GM15510 (cell line): ENCODE results near the gene CCDC141.

Experiments
- POLR2A ChIP-seq: IDR thresholded peaks from 3 replicates; pipeline ENCODE4 v1.6.1; 2011; ENCODE audit warnings: borderline replicate concordance; ENCODE audit not compliant: insufficient read length; ENCODE audit errors: extremely low read depth

Gene CCDC141

DNA sequence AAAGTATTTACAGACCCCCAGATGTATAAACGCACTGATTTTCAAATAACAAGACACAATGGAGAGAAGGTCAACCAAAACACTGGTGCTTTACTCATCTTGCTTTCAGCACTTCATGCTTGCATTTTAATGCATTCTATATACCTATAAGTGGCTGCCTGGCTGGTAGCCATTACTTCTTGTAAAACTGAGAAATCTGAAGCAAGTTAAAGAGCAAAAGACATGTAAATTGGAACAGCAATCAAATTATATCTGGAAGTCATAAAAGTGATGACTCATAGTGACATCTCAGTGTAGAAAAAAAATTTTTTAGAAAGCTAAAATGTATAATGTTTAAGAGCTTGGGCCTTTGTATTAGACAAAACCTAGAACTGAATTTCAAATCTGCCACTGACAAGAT is 106.2 kb downstream of the CCDC141 start:
- TF ChIP-seq POLR2A = no peak

- no peak for TF ChIP-seq POLR2A
Observed at GRCh38 chr2:178934571-178934970, 115.4 kb downstream of the CCDC141 start.

DNA sequence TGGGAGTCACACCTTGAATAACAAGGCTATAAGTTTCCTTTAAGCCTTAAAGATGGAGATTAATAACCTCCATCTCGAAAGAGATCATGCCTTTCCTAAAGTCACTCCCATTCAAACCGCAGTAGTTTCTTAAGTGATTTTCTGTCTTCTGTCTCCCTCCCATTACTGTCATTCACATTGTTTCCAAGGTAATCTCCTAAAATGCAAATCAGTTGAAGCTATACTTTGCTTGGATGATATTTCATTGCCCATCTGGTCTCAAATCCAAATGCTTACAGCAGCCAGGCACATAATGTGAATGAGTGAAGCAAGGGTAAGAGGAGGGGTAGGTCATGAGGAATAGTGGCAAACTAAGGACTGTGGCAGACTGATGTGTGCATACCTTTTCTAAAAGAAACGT is 116.4 kb downstream of the CCDC141 start:
- TF ChIP-seq POLR2A = no peak

DNA sequence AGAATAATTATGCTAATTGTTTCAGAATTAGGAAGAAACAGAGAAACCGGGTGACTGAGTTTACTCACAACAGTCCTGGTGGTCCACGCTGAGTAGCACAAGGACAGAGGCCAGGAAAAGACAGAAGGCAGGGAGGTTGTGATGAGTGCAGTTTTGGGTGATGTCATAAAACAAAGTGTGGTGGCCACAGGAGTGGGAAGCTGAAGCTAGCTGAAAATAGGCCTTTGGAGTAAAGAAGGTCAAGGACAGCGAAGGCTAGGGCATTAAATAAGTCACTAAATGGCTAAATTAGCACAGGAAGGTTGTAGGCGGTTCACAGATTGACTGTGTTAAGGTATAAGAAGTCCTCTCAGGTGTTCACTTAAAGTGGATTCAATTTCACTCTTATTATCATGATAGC is 121.9 kb downstream of the CCDC141 start:
- TF ChIP-seq POLR2A = no peak

- no peak for TF ChIP-seq POLR2A
Observed at GRCh38 chr2:178927173-178927572, 122.8 kb downstream of the CCDC141 start.

DNA sequence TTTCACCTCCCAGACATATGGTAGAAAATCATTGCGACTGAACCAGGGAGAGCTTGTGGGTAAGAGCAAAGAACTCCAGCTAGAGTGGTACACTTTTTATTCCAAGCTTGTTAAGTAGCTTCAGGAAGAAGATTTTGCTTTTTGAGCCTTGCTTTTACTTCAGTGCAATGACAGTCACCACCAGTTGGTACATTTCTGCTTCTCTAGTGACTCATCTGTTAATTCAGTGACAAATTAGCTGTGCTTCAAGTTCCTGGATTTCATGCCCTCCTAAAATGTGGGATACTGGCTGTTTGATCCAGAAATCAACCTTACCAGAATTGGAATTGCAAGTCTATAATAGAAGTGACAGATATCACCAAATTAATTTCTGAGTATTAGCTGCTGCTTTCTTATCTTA is 125.1 kb downstream of the CCDC141 start:
- TF ChIP-seq POLR2A = no peak

DNA sequence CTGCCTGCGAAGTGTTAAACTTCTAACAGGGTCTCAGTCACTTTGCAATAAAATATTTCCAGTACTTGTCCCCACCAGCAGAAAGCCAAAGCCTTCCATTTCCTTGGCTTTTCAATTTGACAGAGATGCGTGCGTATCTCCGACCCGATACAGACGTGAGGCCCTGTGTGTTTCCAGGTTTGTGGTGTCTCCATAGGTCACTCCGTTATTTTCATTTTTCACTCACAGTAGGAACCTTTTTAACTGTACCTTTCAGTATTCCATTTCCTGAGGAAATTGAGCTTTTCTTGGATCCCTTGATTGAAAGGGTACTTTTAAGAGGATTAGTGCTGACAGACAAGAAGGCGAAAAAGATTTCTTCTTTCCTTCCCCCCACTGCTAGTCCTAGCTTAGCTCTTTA is 126.4 kb downstream of the CCDC141 start:
- TF ChIP-seq POLR2A = no peak

DNA sequence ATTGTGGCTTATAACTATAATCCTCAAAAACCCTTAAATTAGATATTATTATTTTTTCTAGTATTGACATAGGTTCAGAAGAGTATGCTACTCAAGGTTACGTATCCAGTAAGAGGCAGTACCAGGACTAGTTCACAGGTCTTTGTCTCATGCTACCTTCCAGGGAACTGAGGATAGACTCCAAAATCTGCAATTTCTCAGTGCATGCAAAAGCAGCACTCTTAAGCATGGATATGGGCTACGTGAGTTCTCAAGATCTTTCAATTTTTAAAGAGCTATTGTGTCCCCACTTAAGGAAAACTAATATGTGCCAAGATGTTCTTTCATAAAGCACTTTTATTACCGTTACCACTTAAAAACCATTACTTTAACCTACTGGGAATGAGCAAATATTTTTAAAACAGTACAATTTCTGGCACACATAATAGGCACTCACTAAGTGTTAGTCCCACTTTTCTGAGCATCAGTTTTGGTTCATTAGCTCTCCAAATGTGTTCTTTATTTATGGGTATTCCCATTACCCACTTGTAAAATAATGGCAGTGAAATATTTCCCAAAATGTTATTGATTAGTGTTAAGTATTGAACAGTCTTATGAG is 128.9 kb downstream of the CCDC141 start:
- no peak for TF ChIP-seq POLR2A

GRCh38 chr2:178917555-178917954 is 132.4 kb downstream of the CCDC141 start:
- TF ChIP-seq POLR2A = no peak

DNA sequence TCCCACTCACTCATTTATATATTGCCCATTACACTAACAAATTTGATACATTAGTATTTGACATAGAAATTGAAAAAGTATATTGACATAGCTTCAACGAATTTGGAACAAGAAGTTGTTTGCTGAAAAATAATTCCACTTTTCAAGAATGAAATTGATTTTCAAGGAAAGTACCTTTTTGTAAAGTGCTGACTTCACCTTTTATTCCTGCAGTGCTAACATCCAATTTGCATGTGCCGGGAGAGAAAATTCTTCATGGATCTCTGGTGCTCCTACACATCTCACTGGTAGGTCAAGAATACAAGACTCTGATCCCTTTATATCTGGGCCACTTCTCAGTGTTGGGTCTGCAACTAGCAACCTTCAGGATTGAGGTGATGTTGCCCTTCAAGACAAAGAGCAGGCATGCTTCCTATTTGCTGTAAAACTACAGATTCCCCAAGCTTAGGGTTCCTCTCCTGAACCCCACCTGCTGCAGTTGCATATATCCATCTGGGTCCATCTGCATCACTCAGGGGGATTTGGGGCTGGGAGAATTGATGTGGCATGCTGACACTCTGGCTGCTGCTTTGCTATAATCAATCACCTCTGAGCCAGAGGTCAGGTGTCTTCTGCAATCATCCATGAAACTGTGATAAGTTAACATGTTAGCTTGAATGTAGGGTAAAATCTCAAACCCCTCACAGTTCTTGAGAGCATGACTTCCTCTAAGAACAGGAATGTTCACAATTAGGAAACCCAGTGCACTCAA is 134.3 kb downstream of the CCDC141 start:
- TF ChIP-seq POLR2A = no peak

- TF ChIP-seq POLR2A = no peak
Observed at GRCh38 chr2:178914259-178914849, 135.6 kb downstream of the CCDC141 start.

DNA sequence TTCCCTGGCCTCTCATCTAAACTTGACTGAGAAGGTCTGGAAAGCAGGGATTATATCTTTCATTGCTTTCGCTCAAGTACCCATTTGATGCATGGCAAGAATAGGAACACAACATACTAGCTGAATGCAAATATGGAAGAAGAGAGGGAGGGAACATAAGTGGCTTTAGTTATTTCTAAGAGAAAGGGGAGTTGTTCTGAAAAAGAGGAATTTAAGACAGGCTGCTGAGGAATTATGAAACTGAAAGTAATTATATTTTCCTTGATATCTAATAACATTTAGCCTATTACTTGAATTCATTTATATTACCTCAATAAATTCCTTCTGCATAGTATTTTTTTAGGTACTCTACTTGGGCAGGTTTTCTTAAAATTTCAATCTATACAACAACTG is 136.9 kb downstream of the CCDC141 start:
- no peak for TF ChIP-seq POLR2A

DNA sequence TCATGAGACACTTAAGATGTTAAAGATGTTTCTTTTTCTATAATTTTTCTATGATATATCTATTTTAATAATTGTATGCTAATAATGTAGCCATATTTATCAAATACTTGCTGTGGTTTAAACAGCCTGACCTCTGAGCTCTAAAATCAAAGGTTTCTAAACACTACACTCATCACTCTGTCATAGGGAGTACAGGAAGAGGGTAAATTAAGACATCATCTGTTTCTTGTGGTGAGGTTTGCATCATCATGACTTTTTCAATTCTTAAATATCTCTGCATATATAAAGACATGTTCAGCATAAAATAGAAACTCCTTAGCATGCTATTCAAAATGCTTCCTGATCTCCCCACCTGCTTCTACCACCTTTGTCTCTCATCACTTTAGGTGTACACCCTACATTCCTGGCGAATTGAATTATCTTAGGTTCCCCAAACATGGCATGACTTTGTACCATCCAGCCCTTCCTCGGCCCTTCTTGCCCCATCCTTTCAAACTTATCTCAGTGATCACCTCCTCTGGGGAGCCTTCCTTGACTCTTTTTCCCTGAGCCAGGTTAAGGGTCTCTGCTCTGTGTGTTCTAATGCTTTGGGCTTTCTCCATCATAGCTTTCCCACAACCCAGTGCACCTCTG is 137.4 kb downstream of the CCDC141 start:
- no peak for TF ChIP-seq POLR2A

- TF ChIP-seq POLR2A = no peak
Observed at GRCh38 chr2:178911039-178911438, 138.9 kb downstream of the CCDC141 start.

DNA sequence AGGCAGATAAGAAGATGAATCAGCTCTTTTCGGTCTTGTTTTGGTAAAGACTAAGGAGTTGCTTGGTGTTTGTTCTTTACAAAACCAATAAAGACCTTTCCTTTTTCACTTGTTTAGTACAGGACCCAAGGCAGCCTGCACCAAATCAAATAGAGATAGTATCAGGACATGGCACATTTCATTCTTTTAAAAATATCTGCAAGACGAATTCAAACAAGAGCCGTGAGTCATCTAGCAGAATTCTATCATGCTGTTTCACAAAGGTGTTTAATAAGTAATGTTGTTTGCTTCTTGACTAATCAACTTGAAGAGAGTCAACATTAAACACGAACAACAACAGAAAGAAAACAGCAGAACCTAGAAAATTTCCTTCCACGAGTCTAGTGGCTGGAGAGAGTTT is 139.9 kb downstream of the CCDC141 start:
- TF ChIP-seq POLR2A = no peak

- no peak for TF ChIP-seq POLR2A
Observed at GRCh38 chr2:178909507-178909906, 140.4 kb downstream of the CCDC141 start.

DNA sequence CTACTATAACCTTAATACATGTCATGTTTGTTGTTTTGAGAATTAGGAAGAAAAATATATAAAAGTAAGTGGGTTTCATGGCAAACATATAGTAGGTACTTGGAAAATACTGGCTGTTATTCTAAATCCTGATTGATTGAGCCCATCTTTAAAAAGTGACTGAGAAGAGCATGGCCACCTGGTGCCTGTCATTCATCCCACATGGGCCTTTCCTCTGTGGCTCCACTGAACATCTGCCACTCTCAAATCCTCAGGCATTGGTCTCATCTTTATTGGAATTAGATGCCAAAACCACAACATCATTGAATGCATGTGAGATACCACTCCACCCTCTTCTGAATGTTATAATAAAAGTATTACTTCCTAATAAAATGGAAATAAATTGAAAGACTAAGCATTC is 141.1 kb downstream of the CCDC141 start:
- no peak for TF ChIP-seq POLR2A

- TF ChIP-seq POLR2A = no peak
Observed at GRCh38 chr2:178905261-178905660, 144.7 kb downstream of the CCDC141 start.
